GM12892 (cell line): ENCODE measurements around the gene FLT4.

Experiments used
- POLR2A ChIP-seq: IDR thresholded peaks from 2 replicates; pipeline ENCODE4 v1.6.1; 2011; ENCODE audit warnings: low read depth, low read length, control low read depth
- POLR2AphosphoS5 ChIP-seq: IDR thresholded peaks from 2 replicates; pipeline ENCODE4 v1.6.1; 2011; ENCODE audit warnings: low read depth, low read length, control low read depth
- TAF1 ChIP-seq: IDR thresholded peaks from 2 replicates; pipeline ENCODE4 v1.6.1; 2011; ENCODE audit warnings: low read depth, mild to moderate bottlenecking, control low read depth, low read length, borderline replicate concordance

GRCh38 chr5:180648658-180649296 is 623 bp downstream of the FLT4 start:
- TF ChIP-seq POLR2A (no peak), POLR2AphosphoS5 (no peak), TAF1 (no peak)
